Kidney (tissue), 14 donors: ENCODE measurements around the gene HTRA3. TPM values are rescaled to one million over a fixed set of nuclear protein-coding genes. Genes with fewer than 3 reads are reported as not detected.

ENCODE experiments used
- DNase-seq, 5 donors: peaks; one replicate each; pipeline ENCODE4 v3.0.0-alpha.2; 2013 to 2020
- FAIRE-seq: peaks from 2 replicates; lab custom pipeline; 2012; peaks lifted over from hg19 to GRCh38; lab: Jason Lieb, UNC
- H3K27ac ChIP-seq, 2 donors: one replicate each; pipeline ENCODE4 v1.7.0; 2013; ENCODE audit warnings: low read depth in 2 of 2, low read length in 2 of 2, inconsistent platforms in 1 of 2
- H3K27me3 ChIP-seq: one replicate; pipeline ENCODE4 v1.7.1; 2013; ENCODE audit warnings: low read length, inconsistent platforms; ENCODE audit not compliant: control insufficient read depth, insufficient read depth
- H3K36me3 ChIP-seq, 3 donors: one replicate each; pipeline versions ENCODE4 v1.7.0 to v1.7.1; 2013; ENCODE audit warnings: low read length in 3 of 3, control low read depth in 1 of 3, inconsistent platforms in 1 of 3; ENCODE audit not compliant: insufficient read depth in 3 of 3, control insufficient read depth in 2 of 3
- H3K4me1 ChIP-seq, 3 donors: one replicate each; pipeline versions ENCODE4 v1.7.0 to v1.7.1; 2013; ENCODE audit warnings: low read length in 3 of 3, inconsistent platforms in 1 of 3, low read depth in 1 of 3; ENCODE audit not compliant: control insufficient read depth in 2 of 3, insufficient read depth in 2 of 3
- H3K4me3 ChIP-seq, 3 donors: one replicate each; pipeline versions ENCODE4 v1.7.0 to v1.8.1; 2013; ENCODE audit warnings: low read length in 3 of 3, control low read depth in 1 of 3, inconsistent platforms in 1 of 3
- H3K9ac ChIP-seq, 3 donors: one replicate each; pipeline versions ENCODE4 v1.7.0 to v1.7.1; 2013; ENCODE audit warnings: low read length in 3 of 3, control low read depth in 1 of 3, inconsistent platforms in 1 of 3
- H3K9me3 ChIP-seq, 3 donors: one replicate each; pipeline versions ENCODE4 v1.7.0 to v1.7.1; 2013; ENCODE audit warnings: low read length in 3 of 3, control low read depth in 1 of 3, inconsistent platforms in 1 of 3; ENCODE audit not compliant: control insufficient read depth in 2 of 3, insufficient read depth in 1 of 3
- CTCF ChIP-seq: IDR thresholded peaks from 3 replicates; pipeline ENCODE4 v1.5.1; 2012; ENCODE audit warnings: mild to moderate bottlenecking, moderate library complexity, borderline replicate concordance; ENCODE audit not compliant: insufficient read depth; ENCODE audit errors: extremely low read depth
- intact Hi-C: fragments of 100-400 bp; cut with DNase I; formaldehyde crosslinking; loops from one replicate; pipeline ENCODE4 v1.11.1; 2022
- polyA plus RNA-seq: library from polyadenylated mRNA; stranded (reverse); fragments of 350-450 nt; fragmentation: Illumina TruSeq; extraction: RNeasy Lipid Tissue Mini Kit (QIAGEN cat#74804); gene quantifications from one replicate; pipeline ENCODE4 v1.2.3, GENCODE V29; 2014; ENCODE audit warnings: low read depth, low replicate concordance; ENCODE audit not compliant: insufficient read depth
- total RNA-seq: library from RNA; stranded (reverse); fragmentation: NEBNext Ultra II Directional; extraction: Animal tissue kit (Norgen Biotek cat#: 25700); gene quantifications from one replicate; pipeline ENCODE4 v1.2.1, GENCODE V29; 2021
- donor health status: control.
- donor health status: control.
- donor health status: control.
- donor health status: control.
- donor health status: control.
- donor health status: DM: yes; HTN: yes; CAD: no.
- donor health status: Normal renal cell carcinoma (clear cell type).

Gene HTRA3
- total and polyA plus RNA-seq, 2 donors from 2014 or later, result 1.7 to 6.5 TPM

DNA sequence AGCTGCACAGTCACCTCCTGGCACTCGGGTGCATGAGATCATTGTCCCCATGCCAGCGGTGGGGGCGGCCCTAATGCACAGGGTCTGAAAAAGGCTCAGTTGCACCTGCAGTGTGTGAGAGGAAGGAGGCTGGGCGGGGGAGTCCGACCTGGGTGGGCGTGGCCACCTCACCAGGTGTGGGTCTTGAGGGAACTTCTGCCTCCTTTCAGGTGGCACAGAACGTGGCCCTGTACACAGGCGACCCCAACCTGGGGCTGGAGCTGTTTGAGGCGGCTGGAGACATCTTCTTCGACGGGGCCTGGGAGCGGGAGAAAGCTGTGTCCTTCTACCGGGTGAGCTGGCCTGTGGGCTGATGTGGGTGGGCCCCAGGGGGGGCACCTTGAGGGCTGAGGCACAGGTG, 34.3 kb upstream of the HTRA3 start:
- DNase-seq (no peak), FAIRE-seq (no peak)
- no peaks in the 10 kb centered on the region for H3K4me1 ChIP-seq
- H3K4me3 ChIP-seq, result no peak overlapping the region
- TF ChIP-seq CTCF, result no peak
- peaks cover 0 to 2% (median 0%) of the 10 kb centered on the region in 3 donors for H3K9me3 ChIP-seq
- H3K36me3 ChIP-seq, result peaks cover 13 to 65% (median 38%) of the 10 kb centered on the region in 3 donors
- H3K27me3 ChIP-seq, result no peaks in the 10 kb centered on the region
- H3K9ac ChIP-seq, result no peak overlapping the region
- H3K27ac ChIP-seq, result no peak overlapping the region
- intact Hi-C loops, result no loop called here

DNA sequence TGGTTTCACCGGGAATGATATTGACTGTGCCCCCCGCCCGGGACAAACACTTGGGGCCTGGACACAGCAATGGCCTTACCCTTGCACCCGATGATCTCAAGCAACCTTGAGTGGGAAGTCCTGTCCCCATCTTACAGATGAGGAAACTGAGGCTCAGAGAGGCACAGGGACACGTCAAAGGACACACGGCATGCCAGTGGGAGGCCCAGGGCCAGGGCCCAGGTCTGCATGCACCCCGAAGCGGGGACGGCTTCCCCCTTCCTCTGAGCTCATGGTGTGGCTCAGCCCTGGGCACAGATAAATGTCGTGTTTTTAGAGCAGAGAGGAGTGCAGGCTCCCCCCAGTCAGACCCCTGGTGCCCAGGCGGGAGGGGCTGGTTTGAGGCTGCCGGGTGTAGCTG, 33.9 kb upstream of the HTRA3 start:
- Histone ChIP-seq H3K4me1 (no peaks in the 10 kb centered on the region), H3K9ac (no peak overlapping the region), H3K36me3 (peaks cover 13 to 65% (median 38%) of the 10 kb centered on the region in 3 donors), H3K4me3 (no peak overlapping the region), H3K27me3 (no peaks in the 10 kb centered on the region), H3K9me3 (peaks cover 0 to 2% (median 0%) of the 10 kb centered on the region in 3 donors), H3K27ac (no peak overlapping the region)
- DNase-seq (no peak), FAIRE-seq (no peak)
- intact Hi-C loops, result no loop called here
- TF ChIP-seq CTCF, result no peak

DNA sequence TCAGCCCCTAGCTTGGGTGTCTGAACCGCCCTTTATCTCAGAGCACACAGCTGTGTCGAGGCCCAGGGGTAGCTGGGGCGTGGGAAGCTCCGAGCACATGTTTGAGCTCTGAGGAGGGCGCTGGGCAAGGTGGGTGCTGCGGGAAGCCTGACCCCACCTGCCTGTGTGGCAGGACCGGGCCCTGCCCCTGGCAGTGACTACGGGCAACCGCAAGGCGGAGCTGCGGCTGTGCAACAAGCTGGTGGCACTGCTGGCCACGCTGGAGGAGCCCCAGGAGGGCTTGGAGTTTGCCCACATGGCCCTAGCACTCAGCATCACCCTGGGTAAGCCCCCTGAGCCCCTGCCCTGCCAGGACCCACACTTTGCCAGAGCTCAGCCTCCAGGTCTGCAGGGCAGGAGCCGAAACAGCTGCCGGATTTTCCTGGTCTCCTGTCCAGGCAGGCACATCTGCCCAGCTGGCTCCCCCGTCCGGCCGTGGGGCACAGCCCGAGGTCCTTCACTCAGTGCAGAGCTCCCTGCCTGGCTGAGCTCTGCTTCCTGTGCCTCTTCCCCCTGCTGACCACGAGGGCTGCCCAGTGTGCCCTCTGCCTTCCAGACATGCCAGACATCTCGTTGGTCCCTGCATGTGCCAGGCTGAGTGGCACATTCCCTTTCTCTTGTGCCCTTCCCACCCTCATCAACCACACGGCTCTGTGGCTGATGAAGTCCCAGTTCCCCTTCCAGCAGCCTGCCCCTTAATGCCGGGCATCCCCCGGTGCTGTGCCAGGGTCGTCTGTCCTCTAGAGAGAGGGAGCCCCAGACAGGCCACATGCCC, 33.2 kb upstream of the HTRA3 start:
- Histone ChIP-seq H3K4me1 (no peaks in the 10 kb centered on the region), H3K36me3 (peaks cover 13 to 65% (median 38%) of the 10 kb centered on the region in 3 donors), H3K4me3 (no peak overlapping the region), H3K27ac (no peak overlapping the region), H3K27me3 (no peaks in the 10 kb centered on the region), H3K9ac (no peak overlapping the region), H3K9me3 (peaks cover 0 to 2% (median 0%) of the 10 kb centered on the region in 3 donors)
- no peak for TF ChIP-seq CTCF
- FAIRE-seq, result no peak
- no peak for DNase-seq
- intact Hi-C loops, result no loop called here
